C4-2B (cell line): ENCODE data around the gene SEMA3C.

Experiments used
- H3K27ac ChIP-seq: fragments of 450-650 bp; 2 replicates; pipeline ENCODE4 v1.5.1; 2017
- ZFX ChIP-seq: fragments of 450-650 bp; IDR thresholded peaks from 2 replicates; pipeline ENCODE4 v1.6.1; 2017
- TF ChIP-seq, protein P1 (sequence below): fragments of 450-650 bp; conservative IDR thresholded peaks from 2 replicates; pipeline ENCODE4 v1.5.1; 2017; ENCODE audit warnings: mild to moderate bottlenecking

SEMA3C gene

GRCh38 chr7:80896906-80897598 is 21.8 kb downstream of the SEMA3C start:
- TF ChIP-seq, protein P1, sequence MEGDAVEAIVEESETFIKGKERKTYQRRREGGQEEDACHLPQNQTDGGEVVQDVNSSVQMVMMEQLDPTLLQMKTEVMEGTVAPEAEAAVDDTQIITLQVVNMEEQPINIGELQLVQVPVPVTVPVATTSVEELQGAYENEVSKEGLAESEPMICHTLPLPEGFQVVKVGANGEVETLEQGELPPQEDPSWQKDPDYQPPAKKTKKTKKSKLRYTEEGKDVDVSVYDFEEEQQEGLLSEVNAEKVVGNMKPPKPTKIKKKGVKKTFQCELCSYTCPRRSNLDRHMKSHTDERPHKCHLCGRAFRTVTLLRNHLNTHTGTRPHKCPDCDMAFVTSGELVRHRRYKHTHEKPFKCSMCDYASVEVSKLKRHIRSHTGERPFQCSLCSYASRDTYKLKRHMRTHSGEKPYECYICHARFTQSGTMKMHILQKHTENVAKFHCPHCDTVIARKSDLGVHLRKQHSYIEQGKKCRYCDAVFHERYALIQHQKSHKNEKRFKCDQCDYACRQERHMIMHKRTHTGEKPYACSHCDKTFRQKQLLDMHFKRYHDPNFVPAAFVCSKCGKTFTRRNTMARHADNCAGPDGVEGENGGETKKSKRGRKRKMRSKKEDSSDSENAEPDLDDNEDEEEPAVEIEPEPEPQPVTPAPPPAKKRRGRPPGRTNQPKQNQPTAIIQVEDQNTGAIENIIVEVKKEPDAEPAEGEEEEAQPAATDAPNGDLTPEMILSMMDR, result no peak
- TF ChIP-seq ZFX, result no peak
- H3K27ac ChIP-seq, result peak overlapping the region; percentile 45; the same call in 1 of the 2 replicates

GRCh38 chr7:80895056-80895455 is 23.8 kb downstream of the SEMA3C start:
- H3K27ac ChIP-seq, result no peak overlapping the region

GRCh38 chr7:80891259-80891544 is 27.6 kb downstream of the SEMA3C start:
- no peak for TF ChIP-seq ZFX
- TF ChIP-seq, protein P1, result no peak
- H3K27ac ChIP-seq, result no peak overlapping the region

More at GRCh38 chr7:80895056-80895455, 23.8 kb downstream of the SEMA3C start:
- TF ChIP-seq ZFX, result no peak
- TF ChIP-seq, protein P1, result no peak

- H3K27ac ChIP-seq, result no peak overlapping the region
- TF ChIP-seq ZFX, result no peak
- TF ChIP-seq, protein P1, result no peak
Observed at GRCh38 chr7:80890426-80891258, 28.2 kb downstream of the SEMA3C start.

GRCh38 chr7:80889525-80889924 is 29.3 kb downstream of the SEMA3C start:
- TF ChIP-seq, protein P1, result no peak
- no peak for TF ChIP-seq ZFX
- no peak overlapping the region for H3K27ac ChIP-seq

DNA sequence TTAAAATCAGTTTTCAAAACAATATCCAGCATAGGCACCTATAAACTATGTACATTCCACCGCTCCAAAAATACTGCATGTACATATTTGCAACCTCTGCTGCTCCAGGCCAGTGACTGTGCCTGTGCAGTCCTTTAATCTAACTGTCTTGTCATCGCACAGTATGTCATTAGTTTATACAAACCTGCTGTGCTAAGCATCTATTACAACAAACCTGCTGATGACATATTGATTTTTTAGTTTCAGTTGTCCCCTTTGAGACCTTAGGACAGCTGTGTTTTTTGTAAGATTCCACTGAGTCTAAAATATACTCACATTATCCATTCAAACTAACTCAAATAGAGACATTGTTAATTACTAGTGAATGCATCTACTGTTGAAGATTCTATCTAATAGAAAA is 33.1 kb downstream of the SEMA3C start:
- H3K27ac ChIP-seq, result peak overlapping the region; percentile 92
- no peak for TF ChIP-seq ZFX
- TF ChIP-seq, protein P1, result no peak

DNA sequence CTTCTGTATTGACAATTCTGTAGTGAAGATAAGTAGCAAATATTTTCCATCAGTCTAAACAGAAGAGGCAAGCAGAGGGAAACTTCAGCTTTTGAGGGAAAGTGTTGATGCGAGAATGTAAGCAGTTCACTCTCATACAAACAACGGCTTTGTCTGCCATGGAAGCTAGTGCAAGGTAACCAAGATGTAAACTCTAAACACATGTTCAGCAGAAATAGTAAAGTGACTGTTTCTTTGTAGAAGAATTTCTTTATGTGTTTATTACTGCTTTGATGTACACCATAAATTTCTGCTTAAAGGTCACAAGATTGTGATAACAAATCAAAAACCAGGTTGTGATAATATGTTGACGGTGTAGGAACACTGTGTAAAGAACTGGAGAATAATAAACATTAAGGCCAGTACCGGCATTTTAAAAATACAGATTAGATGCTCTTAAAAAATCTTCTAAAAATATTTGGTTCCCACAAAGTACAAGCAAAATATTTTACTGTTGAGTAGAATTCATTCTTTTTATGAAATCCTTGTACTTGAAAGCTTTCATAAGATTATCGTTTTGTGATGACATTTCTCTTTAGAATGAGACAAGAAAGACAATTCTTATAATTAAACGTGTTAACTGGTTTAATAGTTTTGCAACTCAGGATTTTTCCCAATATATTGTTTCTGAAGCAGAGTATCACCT is 34.2 kb downstream of the SEMA3C start:
- TF ChIP-seq, protein P1, result no peak
- TF ChIP-seq ZFX, result no peak
- peak overlapping the region; percentile 92 for H3K27ac ChIP-seq
